BE2C (cell line): Measurements from ENCODE around the gene ACTRT2.

Source experiments
- DNase-seq: peaks from one replicate; pipeline ENCODE4 v3.0.0-alpha.2; 2020
- H3K27me3 ChIP-seq: fragments of 250-450 bp; sonication (Bioruptor Pico); 2 replicates; pipeline ENCODE4 v1.5.1; 2020; ENCODE audit warnings: mild to moderate bottlenecking
- H3K36me3 ChIP-seq: fragments of 250-450 bp; sonication (Bioruptor Pico); 2 replicates; pipeline ENCODE4 v1.5.1; 2020; ENCODE audit warnings: mild to moderate bottlenecking
- H3K4me1 ChIP-seq: fragments of 250-450 bp; sonication (Bioruptor Pico); 2 replicates; pipeline ENCODE4 v1.5.1; 2020
- H3K4me3 ChIP-seq: 2 replicates; pipeline ENCODE4 v1.5.1; 2011; ENCODE audit warnings: low read depth, low read length
- H3K9me3 ChIP-seq: fragments of 250-450 bp; sonication (Bioruptor Pico); 2 replicates; pipeline ENCODE4 v1.5.1; 2020
- CTCF ChIP-seq: IDR thresholded peaks from 2 replicates; pipeline ENCODE4 v1.5.1; 2012; ENCODE audit warnings: mild to moderate bottlenecking, low read depth, low read length

ACTRT2 gene

GRCh38 chr1:3054474-3054873 lies 33.2 kb downstream of the ACTRT2 start:
- no peaks in the 10 kb centered on the region for H3K4me1 ChIP-seq
- H3K27me3 ChIP-seq, result no peaks in the 10 kb centered on the region
- DNase-seq, result no peak
- H3K9me3 ChIP-seq, result no peaks in the 10 kb centered on the region
- no peaks in the 10 kb centered on the region for H3K36me3 ChIP-seq
- TF ChIP-seq CTCF, result no peak
- H3K4me3 ChIP-seq, result no peak overlapping the region

- Histone ChIP-seq H3K9me3 (no peaks in the 10 kb centered on the region), H3K27me3 (no peaks in the 10 kb centered on the region), H3K4me3 (no peak overlapping the region), H3K36me3 (no peaks in the 10 kb centered on the region), H3K4me1 (no peaks in the 10 kb centered on the region)
- no peak for DNase-seq
- TF ChIP-seq CTCF, result no peak
Observed at GRCh38 chr1:3055051-3055450, 33.8 kb downstream of the ACTRT2 start.

- no peak for TF ChIP-seq CTCF
- Histone ChIP-seq H3K9me3 (no peaks in the 10 kb centered on the region), H3K36me3 (no peaks in the 10 kb centered on the region)
Observed at GRCh38 chr1:3056641-3057040, 35.4 kb downstream of the ACTRT2 start.

GRCh38 chr1:3058263-3059030 lies 37.2 kb downstream of the ACTRT2 start:
- H3K9me3 ChIP-seq, result no peaks in the 10 kb centered on the region
- no peak overlapping the region for H3K4me3 ChIP-seq
- no peaks in the 10 kb centered on the region for H3K36me3 ChIP-seq
- DNase-seq, result no peak
- peaks cover 4% of the 10 kb centered on the region; the same call in 1 of the 2 replicates for H3K27me3 ChIP-seq
- no peaks in the 10 kb centered on the region for H3K4me1 ChIP-seq
- no peak for TF ChIP-seq CTCF

More at GRCh38 chr1:3056641-3057040, 35.4 kb downstream of the ACTRT2 start:
- Histone ChIP-seq H3K4me1 (no peaks in the 10 kb centered on the region), H3K4me3 (no peak overlapping the region), H3K27me3 (no peaks in the 10 kb centered on the region)
- no peak for DNase-seq

- no peak for DNase-seq
- no peaks in the 10 kb centered on the region for H3K9me3 ChIP-seq
Observed at GRCh38 chr1:3060127-3060526, 38.9 kb downstream of the ACTRT2 start.

More at GRCh38 chr1:3060127-3060526, 38.9 kb downstream of the ACTRT2 start:
- Histone ChIP-seq H3K4me1 (no peaks in the 10 kb centered on the region), H3K27me3 (peaks cover 17% of the 10 kb centered on the region), H3K4me3 (no peak overlapping the region), H3K36me3 (no peaks in the 10 kb centered on the region)
- TF ChIP-seq CTCF, result no peak
